ENCODE data around the gene ESYT3.

ESYT3 gene

GRCh38 chr3:138434276-138434874, at the start of gene ESYT3:
ESYT3 (plus strand) TSS chr3:138434616; CDS start chr3:138434799, 183 bp downstream.
- peak in 1 of 2 experiments; percentile 18 for DNase-seq

GRCh38 chr3:138384976-138385375, 49.4 kb upstream of the ESYT3 start:
- DNase-seq = no peak

DNA sequence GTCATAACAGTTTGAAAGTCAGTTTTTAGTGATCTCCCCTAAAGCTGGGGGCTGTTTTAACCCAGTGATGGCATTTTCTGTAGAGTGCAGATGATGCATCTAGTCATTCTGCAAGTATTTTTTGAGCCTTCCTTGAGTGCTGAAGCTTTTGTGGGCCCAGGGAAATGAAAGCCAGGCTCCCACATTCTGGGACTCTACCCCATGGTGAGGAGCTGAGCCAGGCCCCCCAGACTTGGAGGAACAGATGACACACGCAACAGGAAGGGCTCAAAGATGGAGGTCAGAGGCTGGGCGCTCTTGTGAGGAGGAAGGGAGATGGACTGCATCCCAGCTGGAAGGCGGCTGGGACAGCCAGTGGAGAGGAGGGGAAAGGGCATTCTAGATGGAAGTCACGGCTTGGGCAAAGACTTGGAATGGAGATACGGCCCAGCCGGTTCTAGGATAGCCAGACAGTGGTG, 45.2 kb upstream of the ESYT3 start:
- DNase-seq = no peak

GRCh38 chr3:138389841-138390581, 44.4 kb upstream of the ESYT3 start:
- peak; percentile 62 to 78 for DNase-seq

DNA sequence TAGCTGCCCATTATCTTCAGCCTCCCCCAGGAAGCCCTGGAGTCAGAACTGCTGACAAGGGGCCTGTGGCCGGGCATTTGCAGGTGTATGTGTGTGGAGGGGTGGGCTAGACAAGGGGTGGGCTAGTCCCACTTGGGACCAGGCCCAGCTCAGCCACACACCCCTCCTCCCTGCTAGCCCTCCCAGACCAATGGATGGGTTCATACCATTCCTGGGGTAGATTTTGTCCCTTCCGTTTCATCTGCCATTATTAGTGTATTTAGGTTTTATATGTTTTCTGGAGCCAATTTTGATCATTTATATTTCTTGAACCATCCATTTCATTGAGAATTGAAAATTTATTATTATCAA, 43.9 kb upstream of the ESYT3 start:
- DNase-seq = no peak

DNA sequence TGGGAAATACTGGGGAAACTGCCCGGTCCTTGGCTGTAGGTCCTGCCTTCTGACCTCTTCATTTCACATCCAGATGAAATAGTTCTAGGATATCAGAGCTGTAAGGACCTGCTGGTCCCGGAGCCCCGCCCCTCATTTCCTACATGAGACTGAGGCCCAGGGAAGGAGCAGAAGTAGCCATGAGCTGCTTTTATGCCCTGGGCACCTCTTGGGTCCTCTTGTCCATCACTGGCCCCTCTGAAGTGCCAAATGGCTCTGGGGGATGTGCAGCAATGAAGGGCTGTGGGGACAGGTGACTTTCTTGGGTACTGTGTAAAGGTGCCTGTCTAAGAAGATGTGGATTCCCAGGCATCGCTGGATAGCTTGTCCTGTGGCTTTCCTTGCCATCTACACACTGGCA, 40.3 kb upstream of the ESYT3 start:
- DNase-seq = no peak

DNA sequence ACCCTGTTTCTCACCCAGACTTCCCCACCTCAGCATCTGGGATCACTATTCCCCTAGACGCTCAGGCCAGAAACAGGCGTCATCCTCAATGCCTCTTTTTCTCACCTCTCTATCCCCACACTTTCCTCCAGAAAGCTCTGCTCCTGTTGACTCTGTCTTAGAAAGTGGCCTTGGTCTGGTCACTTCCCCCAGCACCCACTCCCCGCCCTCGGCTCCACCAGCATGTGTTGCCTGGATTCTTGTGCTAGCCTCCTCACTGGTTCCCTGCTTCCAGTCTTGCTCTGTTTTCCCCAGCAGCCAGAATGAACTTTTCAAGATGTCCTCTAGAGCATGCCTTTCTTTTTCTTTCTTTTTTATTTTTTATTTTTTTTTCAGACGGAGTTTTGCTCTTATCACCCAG, 39.7 kb upstream of the ESYT3 start:
- DNase-seq = no peak

DNA sequence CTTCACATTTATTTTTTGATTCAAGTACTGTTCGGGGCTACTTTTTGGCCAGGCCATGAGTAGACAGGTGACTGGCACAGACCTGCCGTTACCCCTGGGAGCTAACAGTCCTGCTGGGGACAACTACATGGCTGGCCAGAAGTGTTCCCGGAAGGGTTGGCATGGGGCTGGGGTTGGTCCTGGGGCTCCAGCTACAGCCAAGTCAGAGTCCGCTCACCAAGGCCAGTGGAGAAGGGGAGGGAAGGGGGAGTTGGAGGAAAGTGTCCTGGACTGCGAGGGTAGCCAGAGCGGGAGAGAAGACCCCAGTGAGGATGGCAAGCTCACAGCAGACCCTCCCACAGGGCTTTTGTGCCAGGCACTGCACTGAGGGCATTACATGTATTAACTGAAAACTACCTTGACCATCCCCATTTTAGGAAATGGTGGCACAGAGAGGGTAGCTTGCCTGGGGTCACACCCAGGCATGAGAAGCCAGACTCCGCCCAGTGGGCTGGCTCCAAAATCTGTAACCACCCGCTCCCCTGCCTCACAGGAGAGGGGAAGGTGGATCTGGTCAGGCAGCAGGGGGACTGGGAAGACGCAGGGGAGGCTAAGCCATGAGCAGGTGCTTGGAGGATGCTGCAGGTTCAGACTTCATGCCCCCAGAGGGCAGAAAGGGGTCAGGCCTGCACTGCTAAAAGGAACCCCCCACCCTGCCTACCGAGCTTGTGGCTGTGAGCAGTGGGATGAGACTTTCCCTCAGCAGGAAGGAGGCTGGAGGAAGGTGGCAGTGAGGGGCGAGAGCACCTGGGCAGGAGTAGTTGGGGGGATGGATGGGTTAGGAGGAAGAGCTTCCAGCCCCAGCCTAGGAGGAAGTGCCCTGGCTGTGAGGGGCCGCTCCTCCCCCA, 38.3 kb upstream of the ESYT3 start:
- DNase-seq = no peak

DNA sequence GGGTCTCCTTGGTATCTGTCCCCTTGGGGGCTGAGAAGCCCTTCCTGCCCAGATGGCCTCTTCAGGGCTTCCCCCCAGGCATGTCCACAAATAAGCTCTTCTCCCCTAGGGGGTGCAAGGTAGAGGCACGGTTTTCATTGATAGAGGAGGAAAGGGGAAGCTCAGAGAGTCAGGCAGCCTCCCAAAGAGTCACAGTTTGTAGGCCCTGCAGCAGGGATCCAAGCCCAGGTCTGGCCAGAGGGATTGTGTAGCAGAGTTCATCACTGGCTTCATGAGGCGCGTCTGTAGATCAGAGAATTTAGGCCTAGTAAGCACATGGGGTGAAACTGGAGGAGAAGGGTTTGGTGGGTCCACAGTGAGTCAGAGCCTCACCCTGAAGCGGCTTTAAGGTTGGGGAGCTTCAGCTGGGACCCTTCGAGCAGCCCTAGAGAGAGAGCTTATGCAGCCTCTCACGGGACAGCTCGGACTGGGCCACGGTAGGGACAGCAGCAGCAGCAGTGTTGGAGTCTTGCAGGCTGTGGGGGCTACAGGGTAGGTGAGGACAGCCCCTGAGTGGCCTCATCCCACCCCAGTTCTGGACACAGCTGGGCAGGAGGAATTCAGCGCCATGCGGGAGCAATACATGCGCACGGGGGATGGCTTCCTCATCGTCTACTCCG, 37.5 kb upstream of the ESYT3 start:
- DNase-seq = no peak

GRCh38 chr3:138397983-138398382, 36.4 kb upstream of the ESYT3 start:
- DNase-seq = no peak

DNA sequence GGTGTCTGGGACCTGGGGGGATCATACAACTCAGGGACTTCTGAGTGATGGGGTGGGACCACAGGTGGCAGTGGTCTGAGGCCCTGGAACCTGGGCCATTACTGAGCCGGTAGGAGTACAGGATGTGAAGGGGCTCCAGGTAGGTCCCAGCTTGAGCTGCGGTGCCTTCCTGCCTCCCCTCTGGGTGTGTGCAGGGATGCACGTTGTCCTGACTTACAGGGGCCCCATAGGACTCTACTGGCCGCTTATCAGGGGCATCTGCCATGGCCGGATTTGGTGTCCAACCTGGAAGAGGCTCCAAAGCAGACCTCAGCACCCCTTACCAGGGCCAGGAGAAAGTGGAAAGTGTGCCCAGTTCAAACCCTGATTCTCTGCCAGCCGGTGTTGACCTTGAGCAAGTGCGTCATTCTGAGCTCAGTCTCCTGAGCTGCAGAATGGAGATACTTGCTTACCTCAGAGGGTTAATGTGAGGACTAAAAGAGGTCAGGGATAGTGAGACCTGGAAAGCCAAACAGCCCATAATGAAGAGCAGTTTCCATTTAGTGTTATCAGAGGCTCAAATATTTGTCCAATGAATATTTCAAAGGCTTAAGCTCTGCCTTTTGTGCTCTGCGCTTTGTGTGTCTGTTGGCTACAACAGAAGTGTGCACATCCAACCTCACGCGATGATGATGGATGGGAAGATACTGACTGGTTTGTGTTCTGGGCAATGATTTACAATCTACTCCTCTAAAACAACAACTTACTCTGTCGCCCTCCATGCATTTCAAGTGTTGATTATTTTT, 35.4 kb upstream of the ESYT3 start:
- DNase-seq = no peak

- no peak for DNase-seq
These were observed 34.6 kb upstream of the ESYT3 start for GRCh38 chr3:138399766-138400165.

GRCh38 chr3:138400651-138401070, 33.8 kb upstream of the ESYT3 start:
- no peak for DNase-seq

DNA sequence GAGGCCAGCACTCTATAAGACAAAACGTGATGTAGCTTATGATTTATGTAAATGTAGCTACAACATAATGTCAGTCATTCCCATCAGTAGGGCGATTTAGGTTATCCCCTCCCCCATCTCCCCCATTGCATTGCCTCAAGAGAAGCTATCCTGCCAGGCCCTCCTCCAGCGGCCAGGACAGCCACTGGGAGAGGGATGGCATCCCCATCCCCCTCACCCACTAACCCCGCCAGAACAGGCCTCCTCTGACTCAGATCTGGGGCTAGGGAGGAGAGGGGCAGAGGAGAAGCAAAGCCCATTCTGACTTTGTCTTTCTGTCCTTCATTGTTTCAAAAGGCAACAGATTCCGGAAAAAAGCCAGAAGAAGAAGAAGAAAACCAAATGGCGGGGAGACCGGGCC, 32.6 kb upstream of the ESYT3 start:
- no peak for DNase-seq

- no peak for DNase-seq
These were observed 30.3 kb upstream of the ESYT3 start for GRCh38 chr3:138404121-138404520.

- DNase-seq = no peak
These were observed 29.4 kb upstream of the ESYT3 start for GRCh38 chr3:138405001-138405400.

GRCh38 chr3:138405486-138405885, 28.9 kb upstream of the ESYT3 start:
- no peak for DNase-seq

DNA sequence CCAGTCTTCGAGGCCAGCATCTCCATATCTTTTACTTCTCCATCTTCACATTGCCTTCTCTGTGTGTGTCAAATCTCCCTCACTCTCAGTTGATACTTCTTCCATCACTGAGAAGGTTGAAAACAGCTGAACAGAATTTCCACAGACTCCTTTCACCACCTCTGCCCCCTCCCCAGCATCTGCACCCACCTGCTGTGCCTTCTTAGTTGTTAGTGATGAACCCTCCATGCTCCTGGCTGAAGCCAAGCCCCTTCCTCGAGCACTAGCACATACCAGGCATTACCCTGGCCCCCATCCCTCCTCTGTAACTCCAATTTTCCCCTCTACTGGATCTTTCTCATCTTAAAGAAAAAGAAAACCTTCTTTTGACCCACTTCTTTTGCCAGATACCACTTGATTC, 27.8 kb upstream of the ESYT3 start:
- no peak for DNase-seq

DNA sequence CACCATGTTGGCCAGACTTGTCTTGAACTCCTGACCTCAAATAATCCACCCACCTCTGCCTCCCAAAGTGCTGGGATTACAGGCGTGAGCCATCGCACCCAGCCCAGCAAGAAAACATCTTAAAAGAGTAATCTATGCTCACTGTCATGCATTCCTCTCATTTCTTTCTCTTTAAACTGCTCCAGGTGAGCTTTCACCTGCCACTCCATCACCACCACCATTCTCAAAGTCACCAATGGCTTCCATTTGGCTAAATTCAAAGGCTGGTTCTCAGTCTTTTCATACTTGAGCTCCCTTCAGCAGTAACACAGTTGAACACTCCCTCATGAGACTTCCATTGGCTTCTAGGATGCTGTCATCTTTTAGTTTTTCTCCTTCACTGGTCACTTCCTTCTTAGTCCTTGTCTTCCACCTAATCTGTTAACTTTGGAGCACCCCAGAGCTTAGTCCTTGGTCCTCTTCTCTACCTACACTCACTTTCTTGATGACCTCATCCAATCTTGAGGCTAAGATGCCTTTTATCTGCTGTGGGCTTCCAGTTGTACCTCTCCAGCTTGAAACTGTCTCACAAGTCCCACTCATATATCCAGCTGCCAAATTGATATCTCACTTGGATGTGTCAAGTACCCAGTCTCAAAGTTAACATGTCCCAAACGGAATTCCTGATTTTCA, 27.0 kb upstream of the ESYT3 start:
- DNase-seq = no peak

GRCh38 chr3:138408751-138409570, 25.5 kb upstream of the ESYT3 start:
- DNase-seq = no peak
